GM18502 (cell line): ENCODE measurements around the gene TRAPPC2B.

ENCODE experiments used
- ATAC-seq: cut with Tn5 transposase; IDR thresholded peaks from one replicate; pipeline ENCODE4 v1.9.1; 2021; ENCODE audit warnings: mild to moderate bottlenecking; ENCODE audit not compliant: unreplicated experiment, poor library complexity

The TRAPPC2B gene

GRCh38 chr19:57362997-57363687, at the start of gene TRAPPC2B, which contains the start of gene ZNF547:
Gene TRAPPC2B, plus strand, starts transcription at chr19:57363551. Its CDS starts 1,283 bp downstream, at chr19:57364834.
Gene ZNF547, plus strand, starts transcription at chr19:57363551. Its CDS starts 5,005 bp downstream, at chr19:57368556.
- peak; percentile 91 for ATAC-seq

GRCh38 chr19:57314146-57314545, 49.2 kb upstream of the TRAPPC2B start:
- ATAC-seq, result no peak

- ATAC-seq, result no peak
Measured at GRCh38 chr19:57317503-57317902, 45.8 kb upstream of the TRAPPC2B start.

GRCh38 chr19:57319869-57320179, 43.5 kb upstream of the TRAPPC2B start:
- ATAC-seq, result no peak

GRCh38 chr19:57320180-57321084, 42.9 kb upstream of the TRAPPC2B start, which contains the start of gene ZNF543:
Gene ZNF543, plus strand, starts transcription at chr19:57320472. Its CDS starts 382 bp downstream, at chr19:57320854.
- ATAC-seq, result peak; percentile 97

GRCh38 chr19:57321116-57321515, 42.2 kb upstream of the TRAPPC2B start:
- ATAC-seq, result no peak

- ATAC-seq, result no peak
Measured at GRCh38 chr19:57321751-57322150, 41.6 kb upstream of the TRAPPC2B start.

- ATAC-seq, result no peak
Measured at GRCh38 chr19:57324992-57325391, 38.4 kb upstream of the TRAPPC2B start.

- ATAC-seq, result no peak
Measured at GRCh38 chr19:57327993-57328392, 35.4 kb upstream of the TRAPPC2B start.

GRCh38 chr19:57334191-57334590, 29.2 kb upstream of the TRAPPC2B start:
- ATAC-seq, result no peak

- no peak for ATAC-seq
Measured at GRCh38 chr19:57338877-57339276, 24.5 kb upstream of the TRAPPC2B start.

- ATAC-seq, result no peak
Measured at GRCh38 chr19:57342582-57342981, 20.8 kb upstream of the TRAPPC2B start.

GRCh38 chr19:57348136-57348535, 15.2 kb upstream of the TRAPPC2B start:
- no peak for ATAC-seq

GRCh38 chr19:57350877-57351805, 12.2 kb upstream of the TRAPPC2B start, which contains the start of gene ZNF304:
Gene ZNF304, plus strand, starts transcription at chr19:57351271. Its CDS starts 394 bp downstream, at chr19:57351665.
- ATAC-seq, result peak; percentile 98

GRCh38 chr19:57351867-57352266, 11.5 kb upstream of the TRAPPC2B start:
- no peak for ATAC-seq

- ATAC-seq, result no peak
Measured at GRCh38 chr19:57355916-57356315, 7.4 kb upstream of the TRAPPC2B start.

GRCh38 chr19:57357406-57357805, 5.9 kb upstream of the TRAPPC2B start:
- no peak for ATAC-seq

- no peak for ATAC-seq
Measured at GRCh38 chr19:57359300-57359699, 4.1 kb upstream of the TRAPPC2B start.

- ATAC-seq, result no peak
Measured at GRCh38 chr19:57362419-57362818, 932 bp upstream of the TRAPPC2B start.

GRCh38 chr19:57363688-57364181, 384 bp downstream of the TRAPPC2B start:
- peak; percentile 17 for ATAC-seq
